Superior temporal gyrus (tissue), 1 donor: ENCODE results near the gene FAM222A.

ENCODE experiments used
- DNase-seq: peaks from one replicate; pipeline ENCODE4 v3.0.0-alpha.2; 2016; ENCODE audit errors: extremely low spot score

Gene FAM222A

DNA sequence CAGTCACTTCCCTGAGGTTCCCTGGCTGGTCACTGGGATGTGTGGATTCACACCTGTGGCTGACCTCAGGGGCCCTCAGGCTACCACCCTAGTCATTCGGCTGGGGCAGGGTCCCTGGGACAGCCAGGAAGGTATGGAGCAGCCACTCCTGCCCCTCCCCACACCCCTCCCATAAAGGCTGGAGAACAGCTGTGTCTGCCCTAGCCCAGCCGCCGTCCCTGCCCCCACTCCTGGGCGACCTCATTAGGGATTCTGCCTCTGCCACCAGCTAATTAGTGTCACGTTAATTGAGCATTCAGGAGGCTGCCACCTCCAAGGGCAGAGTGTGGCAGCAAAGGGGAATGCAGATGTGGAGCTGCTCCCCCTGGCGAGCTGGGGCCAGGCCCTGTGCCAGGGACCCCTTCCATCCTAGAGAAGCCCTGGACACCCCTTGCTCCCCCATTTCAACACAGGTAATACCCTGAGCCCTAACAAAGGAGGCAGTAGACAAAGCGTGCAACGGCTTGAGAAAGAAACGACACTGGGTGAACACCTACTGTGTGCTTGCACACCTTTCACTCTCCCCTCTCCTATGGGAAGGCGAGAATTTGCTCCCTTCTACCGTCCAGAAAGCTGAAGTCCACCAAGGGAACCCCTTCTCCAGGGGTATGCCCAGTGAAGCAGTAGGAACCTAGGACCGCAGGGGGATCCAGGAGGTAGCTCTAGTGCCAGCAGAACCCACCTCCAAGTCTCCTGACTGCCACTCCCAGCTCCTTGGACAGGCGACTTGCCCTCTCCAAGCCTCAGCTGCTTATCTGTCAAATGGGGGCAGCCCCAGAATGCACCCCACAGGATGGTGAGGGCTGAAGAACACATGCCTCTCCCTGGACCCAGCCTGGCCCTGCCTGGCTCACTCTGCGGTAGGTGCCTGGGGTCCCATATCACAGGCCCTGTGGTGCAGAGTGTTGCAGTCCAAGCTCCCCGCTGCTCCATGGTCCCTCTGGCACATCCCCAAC is 45.1 kb downstream of the FAM222A start:
- no peak for DNase-seq

DNA sequence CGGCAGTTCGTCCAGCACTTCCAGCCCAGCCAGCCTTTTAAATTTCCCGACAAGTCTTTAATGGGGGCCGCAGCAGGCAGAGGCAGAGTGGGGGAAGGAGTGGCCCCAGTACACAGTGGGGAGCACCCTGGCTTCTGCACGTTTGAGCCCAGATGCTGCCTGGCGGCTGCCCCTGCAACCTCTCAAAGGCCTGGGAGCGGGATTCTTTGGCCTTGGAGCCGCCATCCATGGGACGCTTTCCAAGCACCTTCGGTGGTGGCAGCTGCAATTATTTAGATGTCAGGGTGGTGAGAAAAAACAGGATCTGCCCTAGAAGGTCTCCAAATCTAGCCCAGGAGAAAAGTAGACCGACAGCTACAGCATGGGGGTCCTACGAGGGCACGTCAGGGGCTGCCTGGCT is 46.0 kb downstream of the FAM222A start:
- DNase-seq, result no peak

DNA sequence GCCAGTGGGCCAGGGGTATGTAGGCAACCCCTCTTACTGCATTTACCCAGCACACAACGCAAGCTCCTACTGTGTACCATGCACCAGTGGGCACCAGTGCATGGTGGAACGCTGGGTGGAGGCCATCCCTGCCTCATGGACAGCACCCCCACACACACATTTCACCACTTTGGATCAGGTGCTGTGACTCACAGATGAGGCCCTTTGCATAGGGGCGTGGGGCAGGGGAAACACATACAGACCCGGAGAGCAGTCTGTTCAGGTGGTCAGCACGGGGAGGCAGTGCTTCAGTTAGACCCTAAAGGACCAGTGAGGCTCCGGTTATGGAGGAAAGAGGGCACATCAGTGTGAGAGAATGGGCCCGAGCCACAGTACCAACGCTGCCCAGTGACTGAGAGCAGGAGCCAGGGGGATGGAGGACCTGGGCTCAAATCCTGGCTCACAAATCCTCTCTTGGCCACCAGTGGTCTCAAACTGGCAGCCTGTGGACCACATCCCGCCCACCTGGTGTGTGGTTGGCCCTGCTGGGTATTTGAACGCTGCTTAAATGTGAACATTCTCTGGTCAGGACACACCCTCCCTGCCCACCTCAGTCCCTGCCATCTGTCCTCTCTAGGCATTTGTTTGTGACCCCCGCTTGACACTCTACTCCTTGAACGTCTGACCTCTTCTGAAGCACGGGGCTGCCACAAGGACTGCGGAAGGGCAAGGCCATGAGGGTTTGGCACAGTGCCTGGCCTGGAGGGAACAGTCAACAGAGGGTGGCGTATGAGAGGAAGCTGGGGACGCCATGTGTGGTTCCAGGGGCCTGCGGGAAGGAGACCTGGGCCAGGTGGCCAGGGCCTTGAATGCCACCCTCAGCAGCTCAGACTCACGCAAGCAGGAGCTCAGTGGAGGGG is 46.7 kb downstream of the FAM222A start:
- no peak for DNase-seq

DNA sequence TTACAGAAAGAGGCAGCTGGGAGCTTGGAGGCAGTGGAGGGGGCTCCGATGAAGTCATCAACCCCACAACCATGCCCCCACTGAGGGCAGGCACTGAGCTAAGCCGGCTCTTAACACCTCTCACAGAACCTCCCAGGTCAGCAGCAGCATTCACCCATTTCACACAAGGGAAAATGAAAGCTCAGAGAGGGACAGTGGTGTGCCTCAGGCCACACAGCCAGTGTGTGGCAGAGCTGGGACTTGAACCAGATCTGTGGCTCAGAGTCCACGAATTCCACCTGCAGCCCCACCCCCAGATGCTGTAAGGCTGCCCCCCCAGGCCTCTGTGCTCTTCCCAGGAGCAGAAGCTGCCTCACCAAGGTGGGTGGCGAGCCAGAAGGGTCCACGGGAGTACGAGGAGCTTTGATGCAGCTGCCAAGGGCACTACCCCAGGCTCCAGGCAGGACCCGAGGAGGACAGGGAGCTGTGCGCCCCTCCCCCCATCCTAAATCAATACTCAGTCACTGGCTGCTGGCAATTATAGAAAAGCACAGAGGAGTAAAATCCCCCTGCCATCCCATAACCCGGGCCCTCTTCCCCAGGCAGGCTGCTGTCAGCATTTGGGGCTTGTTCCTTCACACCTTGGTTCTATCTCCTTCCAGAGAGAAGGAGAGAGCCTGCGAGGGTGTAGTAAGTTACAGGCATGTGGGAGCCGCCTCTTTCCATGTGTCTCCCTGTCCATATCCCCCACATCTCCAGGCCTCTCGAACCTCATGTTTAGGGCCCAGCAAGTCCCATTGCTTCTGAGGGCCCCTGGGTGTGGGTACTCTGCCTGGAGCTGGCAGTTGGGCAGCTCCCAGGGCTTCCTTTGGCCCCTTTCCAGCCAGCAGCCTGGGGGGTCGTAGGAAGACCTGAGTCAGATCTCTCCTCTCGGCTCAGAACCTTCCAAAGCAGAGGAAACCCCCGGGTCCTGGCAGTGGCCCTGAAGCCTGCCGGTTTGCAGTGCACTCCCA is 47.6 kb downstream of the FAM222A start:
- DNase-seq, result no peak

DNA sequence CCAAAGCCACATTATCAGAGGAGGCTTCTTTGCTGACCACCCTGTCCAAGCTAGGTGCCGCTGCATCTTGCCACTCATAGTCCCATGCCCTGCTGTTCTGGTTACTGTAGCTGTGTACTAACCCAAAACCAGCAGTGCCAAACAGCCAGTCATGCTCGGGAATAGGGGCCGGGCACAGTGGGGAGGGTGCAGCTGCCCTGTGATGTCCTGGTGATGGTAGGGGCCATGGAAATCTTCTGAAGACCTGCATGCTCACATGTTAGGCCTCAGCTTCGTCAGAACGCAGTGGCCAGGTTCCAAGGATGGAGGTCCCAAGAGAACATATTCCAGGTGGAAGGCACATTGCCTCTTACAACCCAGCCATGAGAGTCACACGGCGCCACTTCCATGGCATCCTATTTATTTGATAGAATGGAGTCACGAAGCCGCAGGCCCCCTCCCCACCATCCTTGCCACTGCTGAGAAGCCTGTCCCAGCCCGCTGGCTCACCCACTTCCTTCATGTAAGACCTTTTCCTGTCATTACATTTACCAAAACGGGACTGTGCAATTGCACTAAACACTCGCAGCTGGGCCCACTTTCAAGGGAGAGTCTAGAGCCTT is 48.5 kb downstream of the FAM222A start:
- DNase-seq, result no peak

DNA sequence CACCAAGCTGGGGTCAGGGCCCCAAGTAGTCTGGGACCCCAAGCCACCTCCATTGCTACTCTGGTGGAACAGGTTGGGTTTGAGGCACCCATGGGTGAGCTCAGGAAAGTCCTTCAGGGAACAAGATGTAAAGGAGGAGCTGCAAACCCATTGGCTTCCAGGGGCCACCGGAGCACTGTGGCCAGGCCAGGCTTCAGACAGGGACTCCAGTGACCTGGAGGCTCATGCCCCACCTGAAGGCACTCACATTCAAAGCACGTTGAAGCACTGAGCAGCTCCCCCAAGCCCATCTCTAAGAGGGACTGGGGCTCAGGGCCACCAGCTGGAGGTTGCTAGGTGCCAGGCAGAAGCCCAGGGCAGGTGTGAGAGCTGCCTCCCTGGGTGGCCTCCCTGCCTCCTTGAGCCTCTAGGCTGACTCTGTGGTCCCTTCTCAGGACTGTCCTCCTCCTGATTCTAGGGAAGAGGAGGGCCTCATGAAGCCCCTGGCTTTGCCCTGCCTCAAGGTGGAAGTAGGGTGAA is 49.1 kb downstream of the FAM222A start:
- no peak for DNase-seq

DNA sequence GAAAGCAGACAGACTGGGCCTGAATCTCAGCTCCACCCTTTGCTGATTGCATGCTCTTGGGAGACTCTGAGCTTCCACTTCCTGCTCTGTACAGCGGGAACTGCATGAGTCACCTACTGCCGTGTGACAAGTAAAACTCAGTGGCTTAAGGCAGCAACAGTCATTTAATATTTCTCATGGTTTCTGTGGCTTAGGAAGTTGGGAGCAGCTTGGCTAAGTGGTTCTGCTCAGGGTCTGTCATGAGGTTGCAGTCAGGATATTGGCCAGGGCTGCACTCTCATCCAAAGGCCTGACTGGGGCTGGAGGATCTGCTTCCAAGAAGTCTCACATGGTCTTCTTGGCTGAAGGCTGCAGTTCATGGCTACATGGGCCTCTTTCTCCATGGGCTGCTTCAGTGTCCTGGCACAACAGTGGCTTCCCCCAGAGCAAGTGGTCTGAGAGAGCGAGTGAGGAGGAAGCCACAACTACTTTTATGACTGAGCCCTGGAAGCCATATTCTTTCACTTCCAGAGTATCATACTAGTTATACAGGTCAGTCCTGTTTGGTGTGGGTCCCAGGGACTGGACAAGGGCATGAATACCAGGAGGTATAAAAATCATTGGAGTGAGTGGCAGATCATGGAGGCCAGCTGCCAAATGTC is 49.7 kb downstream of the FAM222A start:
- DNase-seq, result no peak

DNA sequence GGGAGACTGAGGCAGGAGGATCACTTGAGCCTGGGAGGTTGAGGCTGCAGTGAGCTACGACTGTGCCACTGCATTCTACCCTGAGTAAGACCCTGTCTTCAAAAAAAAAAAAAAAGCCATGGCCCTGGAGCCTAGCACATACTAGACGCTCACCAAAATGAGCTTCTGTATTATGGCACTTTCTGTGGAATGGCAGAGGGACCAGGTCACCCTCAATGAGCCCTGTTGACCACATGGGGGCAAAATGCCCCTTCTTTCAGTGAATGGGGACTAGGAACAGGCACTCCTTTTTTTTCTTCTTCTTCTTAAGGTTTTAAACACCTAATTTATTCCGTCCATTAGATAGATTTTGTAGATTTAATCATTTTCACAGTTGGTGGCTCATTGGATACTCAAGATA is 50.5 kb downstream of the FAM222A start:
- no peak for DNase-seq

DNA sequence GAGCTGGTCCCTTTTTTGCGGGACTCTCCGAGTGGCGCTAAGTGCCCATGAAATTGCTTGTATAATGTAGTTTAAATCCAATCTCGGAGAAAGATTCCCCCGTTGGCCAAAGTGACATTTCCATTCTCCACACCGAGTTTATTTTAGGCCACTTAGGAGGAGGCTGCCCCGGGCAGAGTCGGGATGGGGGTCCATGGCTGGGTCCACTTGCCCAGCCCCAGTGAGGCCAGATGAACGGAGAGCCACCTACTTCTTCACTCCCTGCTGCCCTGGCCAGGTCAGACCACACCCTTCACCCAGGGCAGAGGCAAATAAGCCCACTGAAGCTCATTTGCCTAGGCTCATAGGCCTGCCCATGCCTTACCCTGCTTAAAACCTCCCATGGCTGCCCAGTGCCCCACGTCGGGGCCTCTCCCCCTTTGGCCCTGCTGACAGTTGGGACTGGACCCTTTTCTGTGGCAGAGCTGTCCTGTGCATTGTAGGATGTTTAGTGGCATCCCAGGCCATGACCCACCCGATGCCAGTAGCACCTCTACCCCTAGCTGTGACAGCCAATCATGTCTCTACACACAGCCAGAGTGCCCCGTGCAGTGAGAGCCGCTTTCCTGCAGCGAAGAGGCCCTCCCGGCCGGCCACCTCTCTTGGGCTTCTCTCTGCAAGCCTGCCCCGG is 51.3 kb downstream of the FAM222A start:
- DNase-seq, result no peak

DNA sequence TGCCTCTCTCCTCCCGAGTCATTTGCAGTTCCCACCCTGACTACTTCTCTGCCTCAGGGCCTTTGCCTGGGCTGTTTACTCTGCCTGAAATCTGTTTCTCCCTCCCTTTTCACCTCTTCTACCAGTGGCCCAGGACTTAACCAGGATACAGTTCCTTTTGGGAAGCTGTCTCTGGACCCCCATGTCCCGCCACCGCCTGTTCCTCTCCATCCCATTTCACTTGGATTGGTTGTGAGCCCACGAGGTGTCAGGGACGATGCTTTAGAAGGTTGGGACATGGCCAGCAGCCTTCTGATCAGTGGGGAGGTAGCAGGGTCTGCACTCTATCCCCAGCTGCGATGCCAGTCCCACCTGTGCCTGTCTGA is 51.8 kb downstream of the FAM222A start:
- no peak for DNase-seq

DNA sequence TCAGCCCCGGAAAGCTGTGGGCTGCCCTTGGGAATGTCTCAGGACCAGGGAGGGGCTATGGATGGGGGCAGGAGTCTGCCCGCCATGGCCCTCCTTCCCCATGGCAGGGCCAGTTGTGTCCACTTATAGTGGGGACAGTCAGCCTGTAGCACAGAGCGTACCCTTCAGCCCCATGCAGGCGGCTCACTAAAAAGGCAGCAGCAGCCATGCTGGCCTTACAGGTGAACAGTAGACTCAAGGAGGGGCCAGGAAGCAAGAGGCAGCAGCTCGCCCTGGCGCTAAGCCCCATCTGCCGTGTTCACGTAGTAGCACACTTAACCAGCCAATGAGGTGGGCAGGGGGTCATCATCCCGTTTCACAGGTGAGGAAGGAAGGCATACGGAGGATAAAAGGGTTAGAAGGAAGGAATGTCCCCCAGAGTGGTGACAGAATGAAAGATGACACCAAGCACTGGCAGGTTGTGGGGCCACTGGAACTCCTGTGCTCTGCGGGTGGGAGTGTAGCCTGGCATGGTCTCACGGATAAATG is 52.7 kb downstream of the FAM222A start:
- no peak for DNase-seq

DNA sequence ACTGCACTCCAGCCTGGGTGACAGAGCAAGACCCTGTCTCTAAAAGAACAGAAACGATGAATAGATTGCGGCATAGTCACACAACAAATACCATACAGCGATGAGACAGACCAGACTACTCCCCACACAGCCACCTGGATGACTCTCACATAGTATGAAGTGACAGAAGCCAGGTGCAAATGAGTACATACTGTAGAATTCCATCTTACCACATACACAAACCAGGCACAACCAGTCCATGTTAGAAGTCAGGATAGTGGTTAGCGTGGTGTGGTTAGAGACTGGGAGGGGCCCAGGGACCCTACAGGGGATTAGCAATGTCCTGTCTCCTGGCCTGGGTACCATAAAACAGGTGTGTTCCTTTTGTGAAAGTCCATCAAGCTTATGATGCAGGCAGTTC is 53.8 kb downstream of the FAM222A start:
- DNase-seq, result no peak

DNA sequence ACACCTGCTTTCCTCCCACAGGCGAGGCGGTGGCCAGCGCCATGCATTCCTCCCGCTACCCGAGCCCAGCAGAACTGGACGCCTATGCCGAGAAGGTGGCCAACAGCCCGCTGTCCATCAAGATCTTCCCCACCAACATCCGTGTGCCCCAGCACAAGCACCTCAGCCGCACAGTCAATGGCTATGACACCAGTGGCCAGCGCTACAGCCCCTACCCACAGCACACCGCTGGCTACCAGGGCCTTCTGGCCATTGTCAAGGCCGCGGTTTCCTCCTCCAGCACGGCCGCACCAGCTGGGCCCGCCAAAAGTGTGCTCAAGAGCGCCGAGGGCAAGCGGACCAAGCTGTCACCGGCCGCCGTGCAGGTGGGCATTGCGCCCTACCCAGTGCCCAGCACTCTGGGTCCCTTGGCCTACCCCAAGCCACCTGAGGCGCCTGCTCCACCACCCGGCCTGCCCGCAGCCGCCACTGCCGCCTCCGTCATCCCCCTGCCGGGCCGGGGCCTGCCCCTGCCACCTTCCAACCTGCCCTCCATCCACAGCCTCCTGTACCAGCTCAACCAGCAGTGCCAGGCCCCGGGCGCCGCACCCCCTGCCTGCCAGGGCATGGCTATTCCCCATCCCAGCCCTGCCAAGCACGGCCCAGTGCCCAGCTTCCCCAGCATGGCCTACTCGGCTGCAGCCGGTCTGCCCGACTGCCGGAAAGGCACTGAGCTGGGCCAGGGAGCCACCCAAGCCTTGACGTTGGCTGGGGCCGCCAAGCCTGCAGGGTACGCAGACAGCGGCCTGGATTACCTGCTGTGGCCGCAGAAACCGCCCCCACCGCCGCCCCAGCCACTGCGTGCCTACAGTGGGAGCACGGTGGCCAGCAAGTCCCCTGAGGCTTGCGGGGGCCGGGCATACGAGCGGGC is 54.6 kb downstream of the FAM222A start:
- DNase-seq, result no peak

DNA sequence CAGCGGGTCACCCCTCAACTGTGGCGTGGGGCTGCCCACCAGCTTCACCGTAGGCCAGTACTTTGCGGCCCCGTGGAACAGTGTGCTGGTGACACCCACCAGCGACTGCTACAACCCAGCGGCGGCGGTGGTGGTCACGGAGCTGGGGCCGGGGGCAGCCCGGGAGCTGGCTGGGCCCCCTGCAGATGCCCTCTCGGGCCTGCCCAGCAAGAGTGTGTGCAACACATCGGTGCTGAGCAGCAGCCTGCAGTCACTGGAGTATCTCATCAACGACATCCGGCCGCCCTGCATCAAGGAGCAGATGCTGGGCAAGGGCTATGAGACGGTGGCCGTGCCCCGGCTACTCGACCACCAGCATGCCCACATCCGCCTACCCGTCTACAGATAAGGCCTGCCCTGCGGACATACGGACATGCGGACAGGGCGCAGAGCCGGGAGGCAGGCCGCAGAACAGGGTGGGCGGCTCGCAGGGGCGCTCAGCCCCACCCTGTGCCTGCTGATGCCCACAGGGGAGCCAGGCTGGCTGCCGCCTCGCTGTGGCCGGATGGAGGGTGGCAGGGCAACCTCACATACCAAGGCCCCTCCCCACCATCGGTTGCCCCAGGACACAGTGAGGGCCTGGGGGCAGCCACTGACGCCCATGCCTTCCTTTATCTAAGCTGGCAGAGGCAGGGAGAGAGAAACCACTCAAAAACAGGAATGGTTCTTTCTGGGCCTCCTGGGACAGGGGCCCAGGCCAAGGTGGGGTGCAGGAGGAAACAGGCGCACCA is 55.5 kb downstream of the FAM222A start:
- no peak for DNase-seq

DNA sequence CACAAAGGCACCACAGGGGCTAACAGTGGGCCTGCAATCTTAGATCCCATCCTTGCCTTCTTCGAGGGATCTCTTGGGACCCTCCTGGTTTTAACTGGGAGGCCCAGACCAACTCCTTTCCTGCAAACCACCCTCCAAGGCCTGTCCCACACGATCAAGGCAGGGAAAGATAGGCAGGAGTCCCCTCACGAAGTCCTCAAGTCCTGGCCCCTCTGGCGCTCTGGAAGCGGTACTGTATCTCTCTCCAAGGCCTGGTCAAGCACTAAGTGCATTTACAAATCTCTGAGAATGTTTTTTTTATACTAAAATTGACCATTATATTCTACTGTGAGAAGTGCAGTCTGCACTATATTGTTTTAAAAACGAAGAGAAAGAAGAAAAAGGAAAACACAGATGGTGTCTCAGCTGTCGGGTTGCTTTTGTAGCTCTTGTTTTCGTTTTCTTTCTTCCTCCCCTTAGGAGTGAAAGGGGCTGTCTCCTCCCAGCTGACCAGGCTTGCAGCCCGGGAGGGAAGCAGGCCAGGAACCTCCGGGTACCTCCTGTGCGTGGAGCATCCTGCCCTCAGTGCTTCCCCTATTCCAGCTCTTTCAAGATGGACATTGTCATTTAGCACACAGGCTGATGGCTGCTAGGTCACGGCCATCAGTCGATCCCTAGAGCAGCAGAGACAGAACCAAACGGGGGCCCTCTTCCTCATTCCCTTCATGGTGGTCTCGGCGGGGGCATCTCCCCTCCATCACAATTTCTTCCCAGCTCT is 56.7 kb downstream of the FAM222A start:
- DNase-seq, result peak; percentile 59

DNA sequence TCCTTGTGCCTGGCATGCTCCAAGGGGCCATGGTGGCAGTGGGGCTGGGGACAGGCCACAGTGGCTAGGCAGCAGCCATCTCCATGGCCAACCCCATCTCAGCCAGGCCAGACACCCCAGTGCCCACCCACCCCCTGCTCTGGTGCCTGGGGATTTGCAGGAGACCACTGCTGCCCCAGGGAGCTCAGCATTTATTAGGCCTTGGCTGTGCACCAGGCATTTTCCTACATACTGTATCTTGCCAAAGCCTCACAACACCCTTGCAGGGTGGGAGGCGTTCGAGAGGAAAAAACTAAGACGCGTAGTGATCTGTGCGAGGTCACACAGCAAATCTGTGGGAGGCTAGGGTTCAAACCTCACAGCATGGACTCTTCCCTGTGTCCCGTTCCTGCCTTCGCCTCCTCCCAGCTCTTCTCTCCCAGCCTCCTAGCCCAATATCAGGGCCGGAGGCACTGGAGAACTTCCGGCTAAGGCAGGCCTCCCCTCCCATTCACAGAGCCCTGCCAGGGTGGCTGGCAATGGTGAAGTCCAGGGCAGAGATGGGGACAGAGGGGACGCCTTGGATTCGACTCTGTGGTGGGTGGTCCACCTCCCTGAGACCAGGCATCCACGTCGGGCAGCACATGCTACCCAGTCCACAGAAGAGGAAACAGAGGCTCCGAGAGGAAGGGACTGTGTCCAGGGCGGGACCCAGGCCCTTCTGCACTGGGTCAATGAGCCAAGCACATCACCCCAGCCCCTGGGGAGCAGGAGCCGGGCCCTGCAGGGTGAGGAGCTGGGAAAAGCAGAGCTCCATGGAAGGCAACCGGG is 57.4 kb downstream of the FAM222A start:
- no peak for DNase-seq
